Limb (tissue), 2 donors: Measurements from ENCODE around the gene APP.
A peak's percentile ranks its signal among the peaks of the same experiment; 100 is the strongest.
"Not testable (repeated sequence)": the region's sequence is repeated elsewhere in the genome, so short reads cannot be mapped to it uniquely, and the experiment has no call there.

ENCODE experiments used
- DNase-seq, 2 donors: peaks; one replicate each; pipeline ENCODE4 v3.0.0-alpha.2; 2016; ENCODE audit errors: extremely low spot score in 2 of 2

The APP gene

DNA sequence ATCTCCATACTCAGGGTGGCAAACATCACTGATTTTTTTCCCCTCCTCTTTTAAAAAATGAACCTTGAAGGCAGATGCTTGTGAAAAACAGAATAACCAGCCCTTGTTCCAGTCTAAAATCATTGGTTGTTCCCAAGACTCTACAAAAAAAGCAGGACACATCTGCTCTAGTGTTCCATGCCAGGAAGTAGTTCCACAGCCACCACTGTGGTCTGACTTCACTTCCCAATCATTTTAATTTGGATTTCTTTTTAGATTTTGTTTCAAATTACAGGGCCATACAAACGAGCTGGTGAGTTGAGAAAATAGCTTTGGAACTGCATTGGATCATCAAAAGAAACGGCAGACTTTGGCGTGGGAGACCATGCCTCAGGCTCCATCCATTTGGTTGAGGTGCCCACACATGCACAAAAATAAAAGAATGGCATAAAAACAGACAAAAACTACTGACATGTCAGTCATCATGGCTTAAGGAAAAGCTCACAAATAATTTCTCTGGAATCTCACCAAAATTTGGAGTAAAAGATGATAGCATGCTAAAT lies 225.8 kb downstream of the APP start:
- DNase-seq, result no peak

DNA sequence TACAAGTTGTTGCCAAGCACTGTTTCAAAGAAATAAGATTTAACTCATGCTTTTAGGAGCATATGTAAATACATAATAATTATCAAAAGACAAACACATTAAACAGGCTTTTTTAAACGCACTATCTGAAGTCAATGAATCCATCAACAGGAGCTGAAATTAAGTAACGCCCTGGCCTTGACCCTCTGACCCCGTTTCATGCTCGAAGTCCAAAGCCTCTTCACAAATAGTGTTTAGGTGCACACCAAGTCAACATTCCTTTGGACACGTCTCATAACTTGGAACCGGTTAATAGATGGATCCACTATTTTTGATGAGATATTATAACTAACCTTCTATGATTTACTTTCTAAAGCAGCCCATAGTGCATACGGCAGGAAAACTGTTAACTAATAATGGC lies 226.5 kb downstream of the APP start:
- DNase-seq, result no peak

DNA sequence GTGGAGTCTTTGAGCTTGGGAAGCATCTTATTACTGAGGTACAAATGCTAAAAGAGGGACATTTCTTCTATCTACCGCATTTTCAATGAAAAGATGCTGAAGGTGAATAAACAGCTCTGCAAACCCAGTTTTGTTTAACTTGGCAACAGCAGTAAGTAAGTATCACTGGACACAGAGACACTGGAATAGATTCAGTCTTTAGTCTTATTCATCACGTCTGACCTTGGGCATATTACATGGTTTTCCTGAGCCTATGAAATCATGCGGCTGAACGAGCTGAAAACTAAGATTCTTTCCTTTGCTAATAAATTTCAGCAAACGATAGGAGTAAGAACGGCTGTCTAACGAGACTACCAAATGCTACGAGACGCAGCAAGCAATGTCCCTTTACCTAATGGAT lies 228.4 kb downstream of the APP start:
- DNase-seq, result no peak

GRCh38 chr21:25939396-25939761 lies 231.2 kb downstream of the APP start:
- DNase-seq, result no peak

- DNase-seq, result no peak
Observed at GRCh38 chr21:25938658-25939395, 231.7 kb downstream of the APP start.

GRCh38 chr21:25936776-25937175 lies 233.8 kb downstream of the APP start:
- DNase-seq, result no peak

GRCh38 chr21:25934771-25935224 lies 235.8 kb downstream of the APP start:
- peak in 1 of 2 donors; percentile 47 for DNase-seq

DNA sequence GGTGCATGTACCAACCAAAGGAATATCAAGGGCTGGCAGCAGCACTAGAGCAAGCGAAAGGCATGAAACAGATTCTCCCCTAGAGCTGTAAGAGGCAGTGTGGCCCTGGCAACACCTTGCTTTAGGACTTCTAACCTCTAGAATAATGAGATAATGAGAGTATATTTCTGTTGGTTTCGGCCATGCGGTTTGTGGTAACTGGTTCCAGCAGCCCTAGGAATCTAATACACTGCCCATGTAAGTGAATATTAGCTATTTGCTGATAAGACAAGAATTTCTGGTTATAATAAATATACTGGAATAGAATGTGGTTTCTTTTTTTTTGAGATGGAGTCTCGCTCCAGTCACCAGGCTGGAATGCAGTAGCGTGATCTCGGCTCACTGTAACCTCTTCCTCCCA lies 236.4 kb downstream of the APP start:
- DNase-seq, result no peak

DNA sequence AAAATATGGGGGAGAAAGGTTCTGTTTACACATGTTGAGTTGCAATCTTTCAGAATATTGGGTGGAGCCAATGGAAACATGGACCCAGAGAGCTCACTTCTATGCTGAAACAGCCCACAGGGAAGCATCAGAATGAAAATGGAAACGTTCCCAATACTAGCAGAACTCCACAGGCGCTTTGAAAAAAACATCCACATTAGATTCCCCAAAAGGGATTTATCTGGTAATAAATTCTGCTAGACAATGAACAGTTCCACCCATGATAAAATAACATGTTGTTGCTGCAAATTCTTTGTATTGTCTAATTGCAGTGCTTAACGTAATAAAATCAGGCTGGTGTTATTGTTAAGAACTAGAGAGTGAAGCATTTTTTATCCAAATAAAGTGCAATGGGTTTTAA lies 238.8 kb downstream of the APP start:
- no peak for DNase-seq

DNA sequence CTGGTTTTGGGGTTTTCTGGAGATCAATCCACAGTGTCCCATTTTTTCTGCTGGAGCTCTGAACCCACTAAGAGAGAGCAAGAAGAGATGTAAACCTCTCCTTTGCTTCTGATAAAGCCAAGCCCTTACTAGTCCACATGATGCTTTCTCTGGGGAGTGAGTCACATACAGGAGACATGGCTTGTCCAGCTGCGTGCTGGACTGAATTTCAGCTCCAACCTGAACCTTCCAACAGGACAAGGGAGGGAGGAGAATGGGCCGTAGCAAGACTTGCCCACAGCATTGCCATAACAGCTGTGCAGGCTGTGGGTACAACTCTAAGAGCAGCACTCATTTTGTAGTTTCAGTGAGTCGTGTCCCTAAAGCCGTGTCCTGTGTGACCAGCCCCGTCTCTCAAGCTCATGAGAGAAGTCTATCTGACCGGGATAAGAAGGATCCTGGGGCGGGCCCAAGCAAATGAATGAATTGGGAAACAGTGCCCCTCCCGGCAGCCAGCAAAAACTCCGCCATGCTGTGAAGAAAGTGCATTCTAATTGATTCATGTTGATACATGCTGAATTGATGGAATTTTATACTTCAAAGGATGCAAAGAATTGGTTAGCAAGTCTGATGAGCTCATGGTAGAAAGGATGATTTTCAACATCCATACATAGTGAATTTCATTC lies 240.6 kb downstream of the APP start:
- DNase-seq, result no peak

DNA sequence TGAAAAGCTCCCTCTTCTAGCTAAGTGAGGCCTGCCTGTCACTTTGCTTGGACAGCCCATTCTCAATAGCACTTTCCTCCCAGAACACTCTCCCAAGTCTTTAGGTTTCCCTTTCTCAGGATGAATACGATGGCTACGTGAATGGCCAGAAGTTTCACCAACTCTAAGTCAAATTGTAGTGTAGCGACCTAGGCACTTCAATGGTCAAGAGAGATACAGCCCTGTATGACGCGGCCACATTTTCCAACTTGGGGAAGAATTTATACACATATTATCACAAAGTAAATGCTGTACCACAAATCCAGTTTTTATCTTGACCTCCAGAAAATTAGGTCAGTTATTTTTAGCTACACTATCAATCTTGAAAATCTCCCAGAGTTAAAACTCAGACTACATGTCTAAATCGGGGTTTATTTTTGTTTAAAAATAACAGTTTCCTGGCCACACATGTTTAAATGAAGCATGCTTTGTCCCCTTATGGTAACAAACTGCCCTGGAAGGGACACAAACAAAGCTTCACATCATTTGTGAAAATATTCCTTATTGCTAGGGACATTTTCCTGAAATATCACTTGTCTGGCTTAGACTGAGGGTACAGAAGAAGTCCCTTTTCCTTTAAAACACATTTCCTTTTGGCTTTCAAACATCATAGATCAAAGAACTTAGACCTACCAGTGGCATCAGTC lies 243.2 kb downstream of the APP start:
- DNase-seq, result no peak

GRCh38 chr21:25925936-25926335 lies 244.6 kb downstream of the APP start:
- DNase-seq, result no peak

DNA sequence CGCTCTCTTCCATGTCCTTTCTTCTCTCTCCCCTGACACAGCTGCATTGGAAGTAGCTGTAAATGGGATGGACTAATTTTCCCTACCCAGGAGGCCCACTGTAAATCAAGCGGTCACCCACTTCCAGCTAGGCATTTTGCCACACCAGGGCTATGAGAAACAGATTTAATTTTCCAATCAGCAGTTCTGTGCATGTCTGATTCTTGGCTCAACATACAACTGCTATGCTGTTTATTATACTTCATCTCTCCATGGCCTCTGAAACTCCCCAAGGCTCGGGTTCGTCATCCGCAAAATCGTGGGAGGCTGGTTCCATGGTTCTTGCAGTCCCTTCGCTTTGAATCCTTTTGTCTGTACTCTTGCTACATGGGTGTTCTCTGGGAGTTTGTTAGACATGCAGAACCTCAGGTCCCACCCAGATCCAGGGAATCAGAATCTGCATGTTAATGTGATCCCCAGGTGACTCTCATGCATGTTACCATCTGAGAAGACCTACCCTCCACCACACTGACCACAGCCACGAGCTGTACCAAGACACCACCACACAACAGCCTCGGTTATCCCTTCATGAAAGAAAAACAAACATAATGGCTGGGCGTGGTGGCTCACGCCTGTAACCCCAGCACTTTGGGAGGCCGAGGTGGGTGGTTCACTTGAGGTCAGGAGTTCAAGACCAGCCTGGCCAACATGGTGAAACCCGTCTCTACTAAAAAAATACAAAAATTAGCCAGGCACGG lies 245.3 kb downstream of the APP start:
- no peak for DNase-seq

- DNase-seq, result not testable (repeated sequence)
Observed at GRCh38 chr21:25918152-25918551, 252.4 kb downstream of the APP start.

GRCh38 chr21:25916226-25916625 lies 254.3 kb downstream of the APP start:
- DNase-seq, result no peak

GRCh38 chr21:25913479-25913878 lies 257.1 kb downstream of the APP start:
- DNase-seq, result no peak

- no peak for DNase-seq
Observed at GRCh38 chr21:25912402-25912746, 258.2 kb downstream of the APP start.

- no peak for DNase-seq
Observed at GRCh38 chr21:25911730-25912401, 258.7 kb downstream of the APP start.

GRCh38 chr21:25910809-25911208 lies 259.8 kb downstream of the APP start:
- DNase-seq, result no peak

GRCh38 chr21:25909341-25909740 lies 261.2 kb downstream of the APP start:
- no peak for DNase-seq

- no peak for DNase-seq
Observed at GRCh38 chr21:25908495-25908894, 262.1 kb downstream of the APP start.
